IPS DF 4.7 (cell line): ENCODE data around the gene CNOT4.
"Not testable (repeated sequence)": the region's sequence is repeated elsewhere in the genome, so short reads cannot be mapped to it uniquely, and the experiment has no call there.

Experiments
- DNase-seq: peaks from one replicate; pipeline ENCODE4 v3.0.0-alpha.2; 2013; ENCODE audit warnings: low spot score; ENCODE audit errors: extremely low read depth

The CNOT4 gene

GRCh38 chr7:135327458-135327857 lies 182.4 kb downstream of the CNOT4 start:
- DNase-seq: no peak

GRCh38 chr7:135326636-135327280 lies 183.1 kb downstream of the CNOT4 start:
- DNase-seq: no peak

GRCh38 chr7:135322571-135323340 lies 187.1 kb downstream of the CNOT4 start:
- no peak for DNase-seq

GRCh38 chr7:135321556-135321955 lies 188.3 kb downstream of the CNOT4 start:
- DNase-seq: no peak

GRCh38 chr7:135320953-135321352 lies 188.9 kb downstream of the CNOT4 start:
- DNase-seq: not testable (repeated sequence)

GRCh38 chr7:135320268-135320667 lies 189.6 kb downstream of the CNOT4 start:
- no peak for DNase-seq

- DNase-seq: no peak
Measured at GRCh38 chr7:135317676-135318325, 192.1 kb downstream of the CNOT4 start.

- no peak for DNase-seq
Measured at GRCh38 chr7:135316648-135317313, 193.1 kb downstream of the CNOT4 start.

GRCh38 chr7:135313971-135314370 lies 195.9 kb downstream of the CNOT4 start:
- DNase-seq: no peak
